A673 (cell line): ENCODE measurements around the gene BICD1. TPM values are rescaled to one million over a fixed set of nuclear protein-coding genes. Genes with fewer than 3 reads are reported as not detected.
"Not testable (repeated sequence)": the region's sequence is repeated elsewhere in the genome, so short reads cannot be mapped to it uniquely, and the experiment has no call there.

Experiments
- BruUV-seq: library from RNA; stranded (reverse); fragments of 400-500 nt; replicated peaks from 2 replicates; lab custom pipeline; 2021; lab: Mats Ljungman, UMichigan
- CTCF ChIA-PET: fragments of 300-600 bp; sonication (Branson Sonifier 250); formaldehyde crosslinking; loops from one replicate; lab custom pipeline; 2022; ENCODE audit warnings: antibody characterized with exemption; lab: Charles Lee
- POLR2A ChIA-PET: fragments of 300-600 bp; sonication (Branson Sonifier 250); formaldehyde crosslinking; loops from one replicate; lab custom pipeline; 2022; ENCODE audit warnings: antibody characterized with exemption; ENCODE audit not compliant: low non-redundant PET; lab: Charles Lee
- DNase-seq: peaks from one replicate; pipeline ENCODE4 v3.0.0-alpha.2; 2015; ENCODE audit warnings: low spot score
- H3K27ac ChIP-seq: fragments of 200-600 bp; sonication (generic); 2 replicates; pipeline ENCODE4 v1.5.1; 2016; ENCODE audit warnings: mixed run types, low read depth, mild to moderate bottlenecking, mixed read lengths, antibody characterized with exemption, low read length; ENCODE audit not compliant: poor library complexity, severe bottlenecking
- H3K27me3 ChIP-seq: fragments of 200-600 bp; sonication (generic); replicated peaks from 2 replicates; pipeline ENCODE4 v1.6.1; 2017; ENCODE audit warnings: mixed run types, low read depth, mild to moderate bottlenecking, mixed read lengths, antibody characterized with exemption, low read length; ENCODE audit not compliant: insufficient read depth, poor library complexity
- H3K36me3 ChIP-seq: fragments of 200-600 bp; sonication (generic); 2 replicates; pipeline ENCODE4 v1.6.1; 2016; ENCODE audit warnings: mixed run types, mild to moderate bottlenecking, mixed read lengths, antibody characterized with exemption, low read length; ENCODE audit not compliant: insufficient read depth, poor library complexity, severe bottlenecking
- H3K4me1 ChIP-seq: fragments of 200-600 bp; sonication (generic); 2 replicates; pipeline ENCODE4 v1.6.1; 2017; ENCODE audit warnings: mixed run types, mild to moderate bottlenecking, mixed read lengths, antibody characterized with exemption, low read length; ENCODE audit not compliant: insufficient read depth, poor library complexity, severe bottlenecking
- H3K4me3 ChIP-seq: fragments of 200-600 bp; sonication (generic); 2 replicates; pipeline ENCODE4 v1.5.1; 2016; ENCODE audit warnings: low read depth, mixed run types, mild to moderate bottlenecking, mixed read lengths, low read length; ENCODE audit not compliant: poor library complexity, severe bottlenecking
- H3K9me3 ChIP-seq: fragments of 200-600 bp; sonication (generic); 2 replicates; pipeline ENCODE4 v1.6.1; 2016; ENCODE audit warnings: mixed run types, low read depth, mild to moderate bottlenecking, mixed read lengths, antibody characterized with exemption, low read length; ENCODE audit not compliant: poor library complexity, severe bottlenecking
- CTCF ChIP-seq: fragments of 300-800, 200-600 bp; sonication (generic); conservative IDR thresholded peaks from 2 replicates; pipeline ENCODE4 v1.5.1; 2017; ENCODE audit warnings: low read depth, mild to moderate bottlenecking, antibody characterized with exemption, low read length, moderate library complexity, mixed read lengths
- EZH2 ChIP-seq: fragments of 200-600 bp; sonication (generic); IDR thresholded peaks from 2 replicates; pipeline ENCODE4 v1.6.1; 2017; ENCODE audit warnings: borderline replicate concordance, low read depth, mild to moderate bottlenecking, mixed read lengths, antibody characterized with exemption, low read length; ENCODE audit not compliant: poor library complexity, severe bottlenecking
- intact Hi-C: fragments of 100-400 bp; cut with micrococcal nuclease; formaldehyde crosslinking; loops from one replicate; pipeline ENCODE4 v1.10.0; 2022; ENCODE audit not compliant: unreplicated experiment
- total RNA-seq: library from RNA; stranded (reverse); gene quantifications from 2 replicates; pipeline ENCODE4 v1.2.3, GENCODE V29; 2021

BICD1 gene
- total RNA-seq, 1 experiment from 2014 or later: 50.2 TPM

GRCh38 chr12:32183650-32184049 is 77.0 kb downstream of the BICD1 start:
- no peak for DNase-seq
- no peaks in the 10 kb centered on the region for H3K9me3 ChIP-seq
- no TSS peak for BruUV-seq
- intact Hi-C loops: loop anchor here (10.0 kb wide), 1 partner anchor 61 kb away; no protein-coding TSS in a partner anchor
- no peaks in the 10 kb centered on the region for H3K27me3 ChIP-seq
- H3K4me1 ChIP-seq: peaks cover 20% of the 10 kb centered on the region
- CTCF ChIA-PET: no interaction called here
- TF ChIP-seq EZH2: no peak
- TF ChIP-seq CTCF: no peak
- H3K36me3 ChIP-seq: no peaks in the 10 kb centered on the region
- POLR2A ChIA-PET: no interaction called here
- H3K27ac ChIP-seq: no peak overlapping the region
- H3K4me3 ChIP-seq: no peak overlapping the region

GRCh38 chr12:32187127-32187526 is 80.5 kb downstream of the BICD1 start:
- H3K4me3 ChIP-seq, BruUV-seq, CTCF ChIA-PET, H3K27me3 ChIP-seq, POLR2A ChIA-PET, H3K36me3 ChIP-seq, H3K9me3 ChIP-seq, DNase-seq, H3K27ac ChIP-seq, H3K4me1 ChIP-seq: not testable (repeated sequence)
- intact Hi-C loops: loop anchor here (10.0 kb wide), 1 partner anchor 58 kb away; no protein-coding TSS in a partner anchor

GRCh38 chr12:32191445-32191844 is 84.8 kb downstream of the BICD1 start:
- TF ChIP-seq EZH2: no peak
- no peak for TF ChIP-seq CTCF
- intact Hi-C loops: no loop called here
- BruUV-seq: no TSS peak
- Histone ChIP-seq H3K4me3 (no peak overlapping the region), H3K36me3 (no peaks in the 10 kb centered on the region), H3K27ac (no peak overlapping the region), H3K4me1 (no peaks in the 10 kb centered on the region), H3K27me3 (no peaks in the 10 kb centered on the region), H3K9me3 (peaks cover 14% of the 10 kb centered on the region)
- DNase-seq: no peak
- ChIA-PET CTCF (no interaction called here), POLR2A (no interaction called here)
